ENCODE data around the gene IFI44.

Gene IFI44

GRCh38 chr1:78688697-78689096, 39.1 kb downstream of the IFI44 start:
- DNase-seq (ENCODE audit: low read depth) = peak; percentile 76
- H3K4me3 ChIP-seq (replicated peaks; ENCODE audit: low read depth, low read length) = no peak overlapping the region
- TF ChIP-seq, protein P1, sequence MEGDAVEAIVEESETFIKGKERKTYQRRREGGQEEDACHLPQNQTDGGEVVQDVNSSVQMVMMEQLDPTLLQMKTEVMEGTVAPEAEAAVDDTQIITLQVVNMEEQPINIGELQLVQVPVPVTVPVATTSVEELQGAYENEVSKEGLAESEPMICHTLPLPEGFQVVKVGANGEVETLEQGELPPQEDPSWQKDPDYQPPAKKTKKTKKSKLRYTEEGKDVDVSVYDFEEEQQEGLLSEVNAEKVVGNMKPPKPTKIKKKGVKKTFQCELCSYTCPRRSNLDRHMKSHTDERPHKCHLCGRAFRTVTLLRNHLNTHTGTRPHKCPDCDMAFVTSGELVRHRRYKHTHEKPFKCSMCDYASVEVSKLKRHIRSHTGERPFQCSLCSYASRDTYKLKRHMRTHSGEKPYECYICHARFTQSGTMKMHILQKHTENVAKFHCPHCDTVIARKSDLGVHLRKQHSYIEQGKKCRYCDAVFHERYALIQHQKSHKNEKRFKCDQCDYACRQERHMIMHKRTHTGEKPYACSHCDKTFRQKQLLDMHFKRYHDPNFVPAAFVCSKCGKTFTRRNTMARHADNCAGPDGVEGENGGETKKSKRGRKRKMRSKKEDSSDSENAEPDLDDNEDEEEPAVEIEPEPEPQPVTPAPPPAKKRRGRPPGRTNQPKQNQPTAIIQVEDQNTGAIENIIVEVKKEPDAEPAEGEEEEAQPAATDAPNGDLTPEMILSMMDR (IDR thresholded peaks at IDR 0.05; ENCODE audit: low read length, missing control alignments) = peak; percentile 49

DNA sequence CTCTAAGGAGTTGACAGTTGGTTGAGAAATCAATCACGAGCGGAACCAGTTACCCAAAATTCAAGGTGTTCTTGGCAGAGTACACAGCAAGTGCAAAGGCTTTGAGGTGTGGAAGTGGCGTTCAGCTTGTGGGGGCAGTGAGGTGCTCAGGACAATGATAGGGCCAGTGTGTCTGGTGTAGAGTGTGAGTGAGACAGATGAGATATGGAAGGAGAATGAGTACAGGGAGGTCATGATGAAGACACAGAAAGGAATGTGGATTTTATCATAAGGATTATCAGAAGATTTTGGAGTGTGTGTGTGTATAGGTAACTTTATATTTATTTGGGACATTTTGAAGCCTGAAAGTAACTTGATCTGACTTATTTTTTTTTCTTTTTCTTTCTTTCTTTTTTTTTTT, 40.9 kb downstream of the IFI44 start:
- no peak for DNase-seq (ENCODE audit: low read depth)
- TF ChIP-seq, protein P1 (IDR thresholded peaks at IDR 0.05; ENCODE audit: low read length, missing control alignments) = no peak
- no peak overlapping the region for H3K4me3 ChIP-seq (replicated peaks; ENCODE audit: low read depth, low read length)

DNA sequence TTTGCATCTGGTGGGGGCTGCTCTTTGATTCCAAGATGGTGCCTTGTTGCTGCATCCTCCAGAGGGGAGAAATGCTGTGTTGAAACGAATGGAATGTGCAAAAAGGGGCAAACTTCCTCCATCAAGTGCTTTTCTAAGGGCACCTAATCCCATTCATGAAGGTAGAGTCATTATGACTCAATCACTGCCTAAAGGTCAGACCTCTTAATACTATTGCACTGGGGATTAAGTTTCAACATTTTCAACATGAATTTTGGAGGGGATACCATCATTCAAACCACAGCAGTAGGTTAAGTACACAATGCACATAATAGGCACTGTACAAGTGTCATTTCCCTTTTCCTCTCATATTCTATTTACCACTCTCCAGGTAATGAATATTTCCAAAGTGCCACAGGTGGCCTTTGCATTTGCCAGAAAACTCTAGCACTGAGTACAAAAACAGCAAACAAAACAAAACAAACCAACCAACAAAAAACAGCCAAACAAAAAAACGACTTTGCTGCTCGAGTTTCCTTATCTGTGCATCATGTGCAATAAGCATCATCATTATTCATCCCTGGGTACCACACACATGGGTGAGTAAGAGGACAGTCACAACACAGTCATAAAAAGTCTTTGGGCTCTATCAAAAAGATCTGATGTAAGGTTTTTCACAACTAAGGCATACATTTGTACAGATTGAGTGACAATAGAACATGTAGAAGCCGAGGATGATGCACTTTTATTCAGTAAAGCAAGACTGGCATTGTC, 42.5 kb downstream of the IFI44 start:
- TF ChIP-seq, protein P1 (IDR thresholded peaks at IDR 0.05; ENCODE audit: low read length, missing control alignments) = no peak
- H3K4me3 ChIP-seq (replicated peaks; ENCODE audit: low read depth, low read length) = no peak overlapping the region
- DNase-seq (ENCODE audit: low read depth) = no peak

DNA sequence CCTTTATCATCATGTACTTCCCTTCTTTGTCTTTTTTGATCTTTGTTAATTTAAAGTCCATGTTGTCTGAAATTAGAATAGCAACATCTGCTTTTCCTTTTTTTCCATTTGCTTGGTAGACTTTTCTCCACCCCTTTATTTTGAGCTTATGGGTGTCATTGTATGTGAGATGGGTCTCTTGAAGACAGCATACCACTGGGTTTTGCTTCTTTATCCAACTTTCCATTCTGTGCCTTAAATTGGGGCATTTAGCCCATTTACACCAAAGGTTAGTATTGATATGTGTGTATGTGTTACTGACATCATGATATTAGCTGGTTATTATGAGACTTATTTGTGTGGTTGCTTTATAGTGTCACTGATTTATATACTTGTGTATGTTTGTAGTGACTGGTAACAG, 50.2 kb downstream of the IFI44 start:
- DNase-seq (ENCODE audit: low read depth) = no peak
- TF ChIP-seq, protein P1 (IDR thresholded peaks at IDR 0.05; ENCODE audit: low read length, missing control alignments) = no peak
- H3K4me3 ChIP-seq (replicated peaks; ENCODE audit: low read depth, low read length) = no peak overlapping the region

DNA sequence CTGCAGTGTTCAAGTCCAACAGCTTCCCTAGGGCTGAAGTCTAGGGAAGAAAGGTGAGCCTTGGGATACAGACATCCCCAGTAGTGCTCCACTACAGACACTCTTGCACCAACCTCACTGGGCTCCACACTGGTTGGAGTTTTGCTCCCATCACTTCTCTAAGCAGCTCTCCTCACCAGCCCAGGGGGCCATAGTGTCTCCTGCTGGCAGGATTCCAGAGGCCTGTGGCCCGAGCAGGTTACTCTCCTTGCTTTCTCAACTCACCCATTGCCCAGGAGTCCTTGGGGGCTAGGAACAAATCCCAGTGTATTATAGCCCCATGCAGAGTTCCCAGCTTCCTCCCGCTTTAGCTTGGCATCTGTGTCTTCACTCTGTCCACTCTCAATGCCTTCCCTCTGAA, 52.8 kb downstream of the IFI44 start:
- DNase-seq (ENCODE audit: low read depth) = no peak
- no peak overlapping the region for H3K4me3 ChIP-seq (replicated peaks; ENCODE audit: low read depth, low read length)
- TF ChIP-seq, protein P1 (IDR thresholded peaks at IDR 0.05; ENCODE audit: low read length, missing control alignments) = no peak

- DNase-seq (ENCODE audit: low read depth) = no peak
- TF ChIP-seq, protein P1 (IDR thresholded peaks at IDR 0.05; ENCODE audit: low read length, missing control alignments) = no peak
- no peak overlapping the region for H3K4me3 ChIP-seq (replicated peaks; ENCODE audit: low read depth, low read length)
Observed at GRCh38 chr1:78703806-78704205, 54.2 kb downstream of the IFI44 start.

DNA sequence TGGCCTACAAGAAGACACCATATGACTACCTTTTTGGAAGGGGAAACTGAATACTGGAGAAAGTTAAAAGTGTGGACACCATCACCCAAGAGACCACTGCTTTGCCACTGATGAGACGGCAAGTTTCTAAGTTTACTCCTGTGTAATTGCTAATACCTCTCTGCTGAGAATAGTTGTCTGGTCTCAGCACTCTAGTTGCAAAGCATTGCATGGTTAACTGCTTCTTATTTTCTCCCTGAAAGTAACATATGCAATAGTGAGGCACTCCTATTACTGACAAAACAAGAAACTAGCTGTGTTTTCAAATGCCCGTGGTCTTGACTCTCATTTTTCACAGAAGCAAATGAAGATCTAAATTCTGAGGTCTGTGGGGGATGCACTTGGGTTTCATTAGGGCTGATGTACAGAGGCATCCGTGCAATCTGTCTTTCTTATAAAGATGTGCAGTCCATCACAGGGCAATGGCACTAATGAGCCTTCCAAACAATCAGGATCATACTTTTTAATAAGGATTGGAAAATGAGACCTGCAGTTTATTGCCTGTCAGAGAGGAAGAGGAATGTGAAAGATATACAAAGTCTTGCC, 62.9 kb downstream of the IFI44 start:
- no peak overlapping the region for H3K4me3 ChIP-seq (replicated peaks; ENCODE audit: low read depth, low read length)
- no peak for DNase-seq (ENCODE audit: low read depth)
- TF ChIP-seq, protein P1 (IDR thresholded peaks at IDR 0.05; ENCODE audit: low read length, missing control alignments) = no peak

Data from fibroblast of pulmonary artery (primary cell).